Epithelial cell of esophagus (primary cell): ENCODE measurements around the gene SND1.
"Not testable (repeated sequence)": the region's sequence is repeated elsewhere in the genome, so short reads cannot be mapped to it uniquely, and the experiment has no call there.

Experiments used
- DNase-seq: peaks from one replicate; pipeline ENCODE4 v3.0.0; 2010; ENCODE audit warnings: low read depth
- H3K4me3 ChIP-seq: 2 replicates; pipeline ENCODE4 v1.5.1; 2011; ENCODE audit warnings: mild to moderate bottlenecking, low read length, control low read depth
- CTCF ChIP-seq: IDR thresholded peaks from 2 replicates; pipeline ENCODE4 v1.5.1; 2011; ENCODE audit warnings: low read depth, mild to moderate bottlenecking, low read length, control low read depth, inconsistent platforms; ENCODE audit not compliant: insufficient read depth; ENCODE audit errors: missing control alignments

Gene SND1

GRCh38 chr7:128105228-128106022, 453.4 kb downstream of the SND1 start:
- no peak for TF ChIP-seq CTCF
- H3K4me3 ChIP-seq: no peak overlapping the region
- DNase-seq: no peak

GRCh38 chr7:128106821-128107220, 454.8 kb downstream of the SND1 start:
- no peak overlapping the region for H3K4me3 ChIP-seq

GRCh38 chr7:128107516-128107915, 455.5 kb downstream of the SND1 start:
- DNase-seq, H3K4me3 ChIP-seq: not testable (repeated sequence)

More at GRCh38 chr7:128106821-128107220, 454.8 kb downstream of the SND1 start:
- TF ChIP-seq CTCF: no peak
- no peak for DNase-seq

GRCh38 chr7:128108129-128108528, 456.1 kb downstream of the SND1 start:
- no peak for DNase-seq
- no peak for TF ChIP-seq CTCF
- H3K4me3 ChIP-seq: no peak overlapping the region

GRCh38 chr7:128108641-128109423, 456.8 kb downstream of the SND1 start:
- DNase-seq: no peak
- H3K4me3 ChIP-seq: no peak overlapping the region

GRCh38 chr7:128109424-128109969, 457.5 kb downstream of the SND1 start:
- not testable (repeated sequence) for H3K4me3 ChIP-seq, DNase-seq

More at GRCh38 chr7:128108641-128109423, 456.8 kb downstream of the SND1 start:
- TF ChIP-seq CTCF: no peak

- DNase-seq: no peak
- H3K4me3 ChIP-seq: no peak overlapping the region
- no peak for TF ChIP-seq CTCF
Observed at GRCh38 chr7:128110641-128111364, 458.8 kb downstream of the SND1 start.
